PC-3 (cell line): ENCODE data around the gene SGTB.

Source experiments
- CTCF ChIP-seq: fragments of 300-600 bp; sonication (generic); conservative IDR thresholded peaks from 2 replicates; pipeline ENCODE4 v1.5.1; 2017; ENCODE audit warnings: antibody characterized with exemption, low read depth, mild to moderate bottlenecking, low read length
- EZH2 ChIP-seq: fragments of 300-600 bp; sonication (generic); IDR thresholded peaks from one replicate; pipeline ENCODE4 v1.6.1; 2017; ENCODE audit warnings: antibody characterized with exemption, mild to moderate bottlenecking, low read length; ENCODE audit not compliant: unreplicated experiment
- EZH2phosphoT487 ChIP-seq: fragments of 300-600 bp; sonication (generic); IDR thresholded peaks from 2 replicates; pipeline ENCODE4 v1.6.1; 2018; ENCODE audit warnings: mild to moderate bottlenecking, antibody characterized with exemption, low read length, borderline replicate concordance

GRCh38 chr5:65625743-65626142, 96.2 kb downstream of the SGTB start:
- no peak for TF ChIP-seq CTCF
- TF ChIP-seq EZH2: no peak
- TF ChIP-seq EZH2phosphoT487: no peak
